ENCODE data around the gene WDR5B.

The WDR5B gene

DNA sequence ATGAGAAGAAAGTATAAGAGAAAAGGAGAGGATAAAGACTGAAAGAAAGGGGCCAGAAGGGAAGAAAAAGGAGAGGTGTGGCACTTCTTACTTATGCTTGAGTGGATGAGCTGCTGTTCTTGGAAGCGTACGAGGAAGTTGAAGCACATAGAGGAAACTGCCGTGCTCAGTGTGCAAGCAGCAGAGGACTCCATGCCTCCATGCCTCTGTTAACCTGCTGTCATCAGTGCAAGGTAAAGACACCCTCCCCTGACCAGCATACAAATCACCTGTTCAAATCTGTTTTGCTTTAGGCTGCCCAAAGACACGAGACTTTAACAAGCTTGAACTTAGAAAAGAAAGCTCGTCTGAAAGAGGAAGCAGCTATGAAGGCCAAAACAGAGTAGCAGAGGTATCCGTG is 6.4 kb downstream of the WDR5B start:
- Histone ChIP-seq H3K36me3 (ENCODE audit: control insufficient read depth, insufficient read depth, low read length, severe bottlenecking) (peaks cover 66% of the 10 kb centered on the region), H3K9ac (ENCODE audit: low read length) (no peak overlapping the region), H3K4me3 (ENCODE audit: low read length) (no peak overlapping the region), H3K4me1 (ENCODE audit: control insufficient read depth, insufficient read depth, low read length) (peaks cover under 1% of the 10 kb centered on the region), H3K27me3 (replicated peaks; ENCODE audit: control insufficient read depth, insufficient read depth, low read length) (no peaks in the 10 kb centered on the region), H3K9me3 (ENCODE audit: control insufficient read depth, low read length) (no peaks in the 10 kb centered on the region)
- no peak for DNase-seq (ENCODE audit: low read depth)

- Histone ChIP-seq H3K27me3 (replicated peaks; ENCODE audit: control insufficient read depth, insufficient read depth, low read length) (no peaks in the 10 kb centered on the region), H3K9me3 (ENCODE audit: control insufficient read depth, low read length) (no peaks in the 10 kb centered on the region), H3K4me3 (ENCODE audit: low read length) (no peak overlapping the region), H3K36me3 (ENCODE audit: control insufficient read depth, insufficient read depth, low read length, severe bottlenecking) (peaks cover 80% of the 10 kb centered on the region), H3K4me1 (ENCODE audit: control insufficient read depth, insufficient read depth, low read length) (no peaks in the 10 kb centered on the region), H3K9ac (ENCODE audit: low read length) (no peak overlapping the region)
- no peak for DNase-seq (ENCODE audit: low read depth)
These were observed 7.9 kb downstream of the WDR5B start for GRCh38 chr3:122407946-122408345.

- H3K9me3 ChIP-seq (ENCODE audit: control insufficient read depth, low read length) = no peaks in the 10 kb centered on the region
- H3K27me3 ChIP-seq (replicated peaks; ENCODE audit: control insufficient read depth, insufficient read depth, low read length) = no peaks in the 10 kb centered on the region
- no peak overlapping the region for H3K9ac ChIP-seq (ENCODE audit: low read length)
- no peak for DNase-seq (ENCODE audit: low read depth)
- no peak overlapping the region for H3K4me3 ChIP-seq (ENCODE audit: low read length)
- H3K4me1 ChIP-seq (ENCODE audit: control insufficient read depth, insufficient read depth, low read length) = no peaks in the 10 kb centered on the region
- peaks cover 78% of the 10 kb centered on the region for H3K36me3 ChIP-seq (ENCODE audit: control insufficient read depth, insufficient read depth, low read length, severe bottlenecking)
These were observed 9.7 kb downstream of the WDR5B start for GRCh38 chr3:122406198-122406597.

DNA sequence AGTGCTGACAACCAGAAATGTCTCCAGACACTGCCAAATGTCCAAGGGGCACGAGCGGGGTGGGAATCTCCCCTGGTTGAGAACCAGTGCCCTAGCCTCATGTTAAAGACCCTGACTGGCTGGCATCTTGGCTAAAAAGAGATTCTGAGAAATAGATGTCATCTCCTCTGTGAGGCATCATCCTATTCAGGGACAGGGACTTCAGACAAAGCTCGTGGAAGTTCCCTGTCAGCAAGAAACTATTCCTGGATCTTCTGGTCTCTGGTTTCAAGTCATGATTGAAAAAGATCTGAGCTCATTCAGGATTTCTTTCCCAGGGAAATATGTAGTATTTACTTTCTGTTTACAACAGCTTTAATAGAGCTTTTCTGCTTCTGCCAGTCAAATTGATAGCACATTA is 10.8 kb downstream of the WDR5B start:
- no peaks in the 10 kb centered on the region for H3K27me3 ChIP-seq (replicated peaks; ENCODE audit: control insufficient read depth, insufficient read depth, low read length)
- no peak for DNase-seq (ENCODE audit: low read depth)
- no peak overlapping the region for H3K4me3 ChIP-seq (ENCODE audit: low read length)
- no peaks in the 10 kb centered on the region for H3K4me1 ChIP-seq (ENCODE audit: control insufficient read depth, insufficient read depth, low read length)
- H3K36me3 ChIP-seq (ENCODE audit: control insufficient read depth, insufficient read depth, low read length, severe bottlenecking) = peaks cover 67% of the 10 kb centered on the region
- no peak overlapping the region for H3K9ac ChIP-seq (ENCODE audit: low read length)
- no peaks in the 10 kb centered on the region for H3K9me3 ChIP-seq (ENCODE audit: control insufficient read depth, low read length)

DNA sequence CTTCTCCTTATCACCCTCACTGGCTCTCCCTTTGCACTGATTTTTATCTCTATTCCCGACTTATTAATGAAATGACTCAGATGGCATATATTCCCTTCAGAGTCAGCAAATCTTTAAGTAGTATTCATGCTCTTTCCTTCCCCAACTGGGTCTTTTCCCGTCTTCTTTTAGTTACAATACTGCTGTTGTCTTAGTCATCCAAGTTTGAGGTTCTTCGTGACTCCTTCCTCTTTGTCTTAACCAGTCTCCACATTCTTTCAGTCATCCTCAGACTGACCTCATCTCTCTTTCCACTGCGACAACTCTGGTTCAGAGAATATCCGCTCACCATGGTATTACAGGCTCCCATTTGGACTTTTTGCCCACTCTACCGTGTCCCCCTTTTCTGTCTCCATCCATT is 12.4 kb downstream of the WDR5B start:
- Histone ChIP-seq H3K36me3 (ENCODE audit: control insufficient read depth, insufficient read depth, low read length, severe bottlenecking) (peaks cover 51% of the 10 kb centered on the region), H3K4me1 (ENCODE audit: control insufficient read depth, insufficient read depth, low read length) (no peaks in the 10 kb centered on the region), H3K9ac (ENCODE audit: low read length) (no peak overlapping the region), H3K4me3 (ENCODE audit: low read length) (no peak overlapping the region), H3K27me3 (replicated peaks; ENCODE audit: control insufficient read depth, insufficient read depth, low read length) (no peaks in the 10 kb centered on the region), H3K9me3 (ENCODE audit: control insufficient read depth, low read length) (no peaks in the 10 kb centered on the region)
- no peak for DNase-seq (ENCODE audit: low read depth)

GRCh38 chr3:122398920-122399319 is 16.9 kb downstream of the WDR5B start:
- Histone ChIP-seq H3K4me1 (ENCODE audit: control insufficient read depth, insufficient read depth, low read length) (peaks cover 3% of the 10 kb centered on the region), H3K9me3 (ENCODE audit: control insufficient read depth, low read length) (no peaks in the 10 kb centered on the region), H3K9ac (ENCODE audit: low read length) (no peak overlapping the region), H3K4me3 (ENCODE audit: low read length) (no peak overlapping the region), H3K27me3 (replicated peaks; ENCODE audit: control insufficient read depth, insufficient read depth, low read length) (no peaks in the 10 kb centered on the region), H3K36me3 (ENCODE audit: control insufficient read depth, insufficient read depth, low read length, severe bottlenecking) (peaks cover 11% of the 10 kb centered on the region)
- no peak for DNase-seq (ENCODE audit: low read depth)

- no peak overlapping the region for H3K4me3 ChIP-seq (ENCODE audit: low read length)
These were observed 18.7 kb downstream of the WDR5B start for GRCh38 chr3:122397201-122397600.

DNA sequence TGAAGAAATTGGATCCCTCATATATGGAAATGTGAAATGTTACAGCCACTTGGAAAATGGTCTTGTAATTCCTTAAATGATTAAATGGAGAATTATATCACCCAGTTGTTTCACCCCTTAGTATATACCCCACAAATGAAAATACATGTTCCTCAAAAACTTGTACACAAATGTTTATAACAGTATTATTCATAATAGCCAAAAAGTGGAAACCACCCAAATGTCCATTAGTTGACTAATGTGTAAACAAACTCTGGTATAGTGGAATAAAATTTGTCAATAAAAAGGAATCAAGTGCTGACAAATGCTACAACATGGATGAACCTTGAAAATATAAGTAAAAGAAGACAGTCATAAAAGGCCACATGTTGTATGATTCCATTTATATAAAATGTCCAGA is 19.4 kb downstream of the WDR5B start:
- no peaks in the 10 kb centered on the region for H3K9me3 ChIP-seq (ENCODE audit: control insufficient read depth, low read length)
- no peak for DNase-seq (ENCODE audit: low read depth)
- no peak overlapping the region for H3K4me3 ChIP-seq (ENCODE audit: low read length)
- no peak overlapping the region for H3K9ac ChIP-seq (ENCODE audit: low read length)
- H3K4me1 ChIP-seq (ENCODE audit: control insufficient read depth, insufficient read depth, low read length) = peaks cover 10% of the 10 kb centered on the region
- peaks cover 6% of the 10 kb centered on the region for H3K36me3 ChIP-seq (ENCODE audit: control insufficient read depth, insufficient read depth, low read length, severe bottlenecking)
- H3K27me3 ChIP-seq (replicated peaks; ENCODE audit: control insufficient read depth, insufficient read depth, low read length) = no peaks in the 10 kb centered on the region

More at GRCh38 chr3:122397201-122397600, 18.7 kb downstream of the WDR5B start:
- Histone ChIP-seq H3K36me3 (ENCODE audit: control insufficient read depth, insufficient read depth, low read length, severe bottlenecking) (peaks cover 3% of the 10 kb centered on the region), H3K4me1 (ENCODE audit: control insufficient read depth, insufficient read depth, low read length) (peaks cover 10% of the 10 kb centered on the region), H3K27me3 (replicated peaks; ENCODE audit: control insufficient read depth, insufficient read depth, low read length) (no peaks in the 10 kb centered on the region), H3K9ac (ENCODE audit: low read length) (no peak overlapping the region), H3K9me3 (ENCODE audit: control insufficient read depth, low read length) (no peaks in the 10 kb centered on the region)
- DNase-seq (ENCODE audit: low read depth) = no peak

- Histone ChIP-seq H3K36me3 (ENCODE audit: control insufficient read depth, insufficient read depth, low read length, severe bottlenecking) (peaks cover 6% of the 10 kb centered on the region), H3K4me1 (ENCODE audit: control insufficient read depth, insufficient read depth, low read length) (peaks cover 10% of the 10 kb centered on the region), H3K27me3 (replicated peaks; ENCODE audit: control insufficient read depth, insufficient read depth, low read length) (no peaks in the 10 kb centered on the region), H3K9ac (ENCODE audit: low read length) (no peak overlapping the region), H3K9me3 (ENCODE audit: control insufficient read depth, low read length) (no peaks in the 10 kb centered on the region), H3K4me3 (ENCODE audit: low read length) (no peak overlapping the region)
- no peak for DNase-seq (ENCODE audit: low read depth)
These were observed 20.3 kb downstream of the WDR5B start for GRCh38 chr3:122395582-122395981.

- DNase-seq (ENCODE audit: low read depth) = no peak
- Histone ChIP-seq H3K36me3 (ENCODE audit: control insufficient read depth, insufficient read depth, low read length, severe bottlenecking) (peaks cover 6% of the 10 kb centered on the region), H3K4me3 (ENCODE audit: low read length) (no peak overlapping the region), H3K9ac (ENCODE audit: low read length) (peak overlapping the region; percentile 39), H3K4me1 (ENCODE audit: control insufficient read depth, insufficient read depth, low read length) (peaks cover 10% of the 10 kb centered on the region), H3K27me3 (replicated peaks; ENCODE audit: control insufficient read depth, insufficient read depth, low read length) (no peaks in the 10 kb centered on the region), H3K9me3 (ENCODE audit: control insufficient read depth, low read length) (no peaks in the 10 kb centered on the region)
These were observed 21.7 kb downstream of the WDR5B start for GRCh38 chr3:122394173-122394572.

DNA sequence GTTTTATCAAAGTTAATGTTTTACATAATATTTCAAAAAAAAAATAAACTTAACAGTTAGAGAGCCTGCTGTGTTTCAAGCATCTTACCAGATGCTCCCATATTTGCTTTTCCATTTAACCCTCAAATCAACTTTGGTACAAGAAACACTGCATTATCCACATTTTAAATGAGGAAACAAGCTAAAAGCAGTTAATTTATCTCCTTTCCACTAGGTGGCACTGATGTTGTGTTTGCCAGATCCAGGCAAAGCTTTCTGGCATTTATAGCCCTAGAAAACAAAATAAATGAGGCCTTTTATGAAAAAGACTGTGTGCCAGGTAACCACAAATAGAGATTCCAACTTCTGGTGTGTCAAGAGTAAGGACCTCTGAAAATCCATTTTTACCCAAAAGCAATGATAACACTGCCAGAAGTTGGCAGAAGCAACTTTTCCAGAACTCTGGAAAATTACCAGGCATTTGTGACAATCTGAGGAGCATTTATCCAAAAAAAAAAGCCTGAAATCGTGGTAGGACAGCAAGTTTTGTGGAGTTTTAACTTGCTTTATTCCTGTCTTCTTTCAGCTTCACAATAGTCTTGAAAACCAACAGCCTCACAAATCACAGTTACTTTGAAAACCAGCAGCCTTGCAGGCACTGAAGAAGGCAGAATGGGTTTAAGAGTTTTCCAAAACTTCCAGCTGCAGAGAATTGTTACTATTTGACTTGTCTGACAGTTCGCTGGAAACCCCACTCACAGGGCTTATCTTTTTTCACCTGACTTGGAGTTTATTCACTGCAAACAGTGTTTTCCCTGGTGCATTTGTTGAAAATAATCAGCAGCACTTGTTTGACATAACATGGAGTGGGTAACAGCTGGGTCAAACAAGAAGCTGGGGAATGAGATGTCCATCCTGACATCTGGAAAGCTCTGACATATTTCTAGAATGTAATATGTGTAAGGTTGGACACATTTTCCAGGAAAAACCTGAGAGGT is 22.7 kb downstream of the WDR5B start:
- peaks cover 10% of the 10 kb centered on the region for H3K4me1 ChIP-seq (ENCODE audit: control insufficient read depth, insufficient read depth, low read length)
- H3K36me3 ChIP-seq (ENCODE audit: control insufficient read depth, insufficient read depth, low read length, severe bottlenecking) = peaks cover 6% of the 10 kb centered on the region
- H3K9me3 ChIP-seq (ENCODE audit: control insufficient read depth, low read length) = no peaks in the 10 kb centered on the region
- H3K4me3 ChIP-seq (ENCODE audit: low read length) = no peak overlapping the region
- DNase-seq (ENCODE audit: low read depth) = peak; percentile 84
- no peaks in the 10 kb centered on the region for H3K27me3 ChIP-seq (replicated peaks; ENCODE audit: control insufficient read depth, insufficient read depth, low read length)
- peak overlapping the region; percentile 52 for H3K9ac ChIP-seq (ENCODE audit: low read length)

Data from adipocyte (in vitro differentiated cells).